ENCODE data around the gene LCN9. TPM values are rescaled to one million over a fixed set of nuclear protein-coding genes. Genes with fewer than 3 reads are reported as not detected.

LCN9 gene
- total RNA-seq, 4 donors from 2014 or later, result not detected

DNA sequence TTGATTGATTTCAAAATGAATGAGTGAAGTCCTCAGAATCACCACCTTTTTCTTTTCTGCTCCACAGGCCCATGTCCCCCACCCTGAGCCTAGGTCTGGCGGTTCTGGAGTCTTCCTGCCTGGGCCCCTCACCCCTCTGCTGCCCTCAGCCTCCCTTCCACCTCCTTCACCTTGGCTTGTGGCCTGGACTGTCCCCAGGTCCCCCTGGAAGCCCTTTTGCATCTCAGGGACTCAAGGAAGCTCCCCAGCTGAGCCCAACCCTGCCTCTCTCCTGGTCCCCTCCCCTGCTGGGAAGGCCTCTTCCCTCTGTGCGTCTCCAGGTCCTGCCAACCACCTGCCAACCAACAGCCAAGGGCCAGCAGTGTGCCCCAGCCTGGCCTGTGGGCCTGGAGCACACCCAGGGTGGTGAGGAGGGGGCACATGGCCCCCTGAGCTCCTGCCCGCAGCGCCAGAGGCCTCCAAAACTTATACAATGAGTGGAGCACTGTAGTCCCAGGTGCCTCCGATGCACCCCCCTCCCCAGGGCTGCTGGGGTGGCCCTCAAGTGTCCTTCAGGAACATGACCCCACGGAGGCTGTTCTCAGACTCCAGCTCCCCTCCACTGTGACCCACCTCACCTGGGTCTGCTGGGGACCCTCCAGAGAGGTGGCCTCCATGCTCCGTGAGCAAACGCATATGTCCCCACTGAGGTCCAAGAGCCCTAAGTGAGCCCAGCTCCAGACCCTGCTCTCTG lies 44.1 kb upstream of the LCN9 start:
- Histone ChIP-seq H3K4me3 (no peak overlapping the region), H3K9me3 (no peaks in the 10 kb centered on the region), H3K36me3 (no peaks in the 10 kb centered on the region), H3K27ac (no peak overlapping the region), H3K27me3 (peaks cover 17% of the 10 kb centered on the region), H3K4me1 (no peaks in the 10 kb centered on the region)
- intact Hi-C loops (cut with DNase I; ENCODE audit: low total_unique reads) (no loop called here), in situ Hi-C loops (cut with MboI; ENCODE audit: low pct_ligation_motif_present in 1 of 4, low pct_unique_long_range_greater_than_20kb in 1 of 4, low sequenced_read_pairs in 3 of 4) (no loop called here)
- no peak for TF ChIP-seq POLR2A (IDR thresholded peaks at IDR 0.05)
- no peak for TF ChIP-seq POLR2AphosphoS5 (IDR thresholded peaks at IDR 0.05)
- TF ChIP-seq, protein P1, sequence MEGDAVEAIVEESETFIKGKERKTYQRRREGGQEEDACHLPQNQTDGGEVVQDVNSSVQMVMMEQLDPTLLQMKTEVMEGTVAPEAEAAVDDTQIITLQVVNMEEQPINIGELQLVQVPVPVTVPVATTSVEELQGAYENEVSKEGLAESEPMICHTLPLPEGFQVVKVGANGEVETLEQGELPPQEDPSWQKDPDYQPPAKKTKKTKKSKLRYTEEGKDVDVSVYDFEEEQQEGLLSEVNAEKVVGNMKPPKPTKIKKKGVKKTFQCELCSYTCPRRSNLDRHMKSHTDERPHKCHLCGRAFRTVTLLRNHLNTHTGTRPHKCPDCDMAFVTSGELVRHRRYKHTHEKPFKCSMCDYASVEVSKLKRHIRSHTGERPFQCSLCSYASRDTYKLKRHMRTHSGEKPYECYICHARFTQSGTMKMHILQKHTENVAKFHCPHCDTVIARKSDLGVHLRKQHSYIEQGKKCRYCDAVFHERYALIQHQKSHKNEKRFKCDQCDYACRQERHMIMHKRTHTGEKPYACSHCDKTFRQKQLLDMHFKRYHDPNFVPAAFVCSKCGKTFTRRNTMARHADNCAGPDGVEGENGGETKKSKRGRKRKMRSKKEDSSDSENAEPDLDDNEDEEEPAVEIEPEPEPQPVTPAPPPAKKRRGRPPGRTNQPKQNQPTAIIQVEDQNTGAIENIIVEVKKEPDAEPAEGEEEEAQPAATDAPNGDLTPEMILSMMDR (IDR thresholded peaks at IDR 0.05), result no peak
- TF ChIP-seq EP300 (IDR thresholded peaks at IDR 0.05; ENCODE audit: low read depth), result no peak
- 67% methylated on average over 5 of the region's 8 CpGs; no CpG with 5 or more reads in 1 of the 2 donors for WGBS, 2 donors (ENCODE audit: low coverage in 1 of 2)
- no peak for DNase-seq

DNA sequence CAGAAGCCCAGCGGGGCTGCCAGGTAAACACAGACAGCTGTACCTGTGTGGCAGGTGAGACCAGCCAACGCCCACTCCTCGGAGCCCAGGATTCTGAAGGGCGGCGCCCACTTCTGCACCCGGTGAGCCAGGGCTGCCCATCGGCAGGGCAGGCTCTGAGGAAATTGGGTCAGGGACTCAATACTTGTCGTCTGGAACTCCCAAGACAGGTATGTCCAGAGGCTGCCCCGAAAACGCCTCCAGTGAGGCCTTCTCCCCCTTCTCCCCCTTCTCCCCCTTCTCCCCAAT lies 43.6 kb upstream of the LCN9 start:
- H3K4me3 ChIP-seq, result no peak overlapping the region
- intact Hi-C loops (cut with DNase I; ENCODE audit: low total_unique reads), result no loop called here
- DNase-seq, result no peak
- no peak overlapping the region for H3K27ac ChIP-seq
- 47 to 78% methylated on average over 3 to 9 of the region's 10 CpGs for WGBS, 2 donors (ENCODE audit: low coverage in 1 of 2)
- TF ChIP-seq EP300 (IDR thresholded peaks at IDR 0.05; ENCODE audit: low read depth) (no peak), POLR2A (IDR thresholded peaks at IDR 0.05) (no peak), POLR2AphosphoS5 (IDR thresholded peaks at IDR 0.05) (no peak)
- TF ChIP-seq, protein P1 (IDR thresholded peaks at IDR 0.05), result no peak
- in situ Hi-C loops (cut with MboI; ENCODE audit: low pct_ligation_motif_present in 1 of 4, low pct_unique_long_range_greater_than_20kb in 1 of 4, low sequenced_read_pairs in 3 of 4), result no loop called here
- H3K36me3 ChIP-seq, result no peaks in the 10 kb centered on the region
- H3K4me1 ChIP-seq, result no peaks in the 10 kb centered on the region
- no peaks in the 10 kb centered on the region for H3K9me3 ChIP-seq
- peaks cover 16% of the 10 kb centered on the region for H3K27me3 ChIP-seq

GRCh38 chr9:135620558-135620957 lies 42.6 kb upstream of the LCN9 start:
- H3K9me3 ChIP-seq, result no peaks in the 10 kb centered on the region
- H3K4me3 ChIP-seq, result no peak overlapping the region
- DNase-seq, result no peak
- H3K4me1 ChIP-seq, result no peaks in the 10 kb centered on the region
- TF ChIP-seq POLR2A (IDR thresholded peaks at IDR 0.05) (no peak), EP300 (IDR thresholded peaks at IDR 0.05; ENCODE audit: low read depth) (no peak), POLR2AphosphoS5 (IDR thresholded peaks at IDR 0.05) (no peak)
- TF ChIP-seq, protein P1 (IDR thresholded peaks at IDR 0.05), result no peak
- intact Hi-C loops (cut with DNase I; ENCODE audit: low total_unique reads) (no loop called here), in situ Hi-C loops (cut with MboI; ENCODE audit: low pct_ligation_motif_present in 1 of 4, low pct_unique_long_range_greater_than_20kb in 1 of 4, low sequenced_read_pairs in 3 of 4) (no loop called here)
- no peak overlapping the region for H3K27ac ChIP-seq
- H3K36me3 ChIP-seq, result no peaks in the 10 kb centered on the region
- peaks cover 10% of the 10 kb centered on the region for H3K27me3 ChIP-seq
- 54 to 66% methylated on average over 7 of the region's 7 CpGs for WGBS, 2 donors (ENCODE audit: low coverage in 1 of 2)

DNA sequence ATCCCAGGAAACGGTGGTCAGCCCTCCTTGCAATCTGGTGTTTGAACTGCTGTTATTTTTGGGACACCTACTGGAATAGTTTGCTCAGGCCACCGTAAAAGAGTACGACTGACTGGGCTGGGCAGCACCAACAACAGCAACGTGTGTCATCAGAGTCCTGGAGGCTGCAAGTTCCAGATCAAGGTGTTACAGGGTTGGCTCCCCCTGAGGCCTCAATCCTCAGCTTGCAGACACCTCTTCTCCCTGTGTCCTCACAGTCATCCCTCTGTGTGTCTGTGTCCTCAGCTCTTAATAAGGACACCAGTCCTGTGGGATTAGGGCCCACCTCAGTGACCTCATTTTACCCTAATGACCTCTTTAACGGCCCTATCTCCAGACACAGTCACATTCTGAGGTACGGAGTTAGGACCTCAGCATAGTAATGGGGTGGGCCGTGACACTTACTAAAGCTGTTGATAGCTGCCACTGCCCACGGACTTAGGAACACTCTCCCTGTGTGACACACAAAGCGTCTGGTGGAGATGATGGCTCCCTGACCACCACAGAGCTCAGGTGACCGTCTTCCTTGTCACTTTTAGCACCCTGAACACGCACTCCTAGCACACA lies 40.6 kb upstream of the LCN9 start:
- WGBS, 2 donors (ENCODE audit: low coverage in 1 of 2), result 51% methylated on average over 11 of the region's 11 CpGs; no CpG with 5 or more reads in 1 of the 2 donors
- in situ Hi-C loops (cut with MboI; ENCODE audit: low pct_ligation_motif_present in 1 of 4, low pct_unique_long_range_greater_than_20kb in 1 of 4, low sequenced_read_pairs in 3 of 4), result no loop called here

More for the DNA sequence above, 40.6 kb upstream of the LCN9 start:
- no peak for DNase-seq
- Histone ChIP-seq H3K9me3 (no peaks in the 10 kb centered on the region), H3K4me1 (no peaks in the 10 kb centered on the region), H3K27me3 (peaks cover 12% of the 10 kb centered on the region), H3K4me3 (no peak overlapping the region), H3K36me3 (no peaks in the 10 kb centered on the region), H3K27ac (no peak overlapping the region)
- intact Hi-C loops (cut with DNase I; ENCODE audit: low total_unique reads), result no loop called here
- TF ChIP-seq, protein P1 (IDR thresholded peaks at IDR 0.05), result no peak
- TF ChIP-seq POLR2AphosphoS5 (IDR thresholded peaks at IDR 0.05), result no peak

All from transverse colon (tissue), 4 donors.